ENCODE data around the gene KLF16.
"Not testable (repeated sequence)": the region's sequence is repeated elsewhere in the genome, so short reads cannot be mapped to it uniquely, and the experiment has no call there.

The KLF16 gene

GRCh38 chr19:1883784-1884183, 20.4 kb upstream of the KLF16 start:
- no peak for FAIRE-seq

GRCh38 chr19:1882786-1883692, 19.7 kb upstream of the KLF16 start:
- no peak for FAIRE-seq

GRCh38 chr19:1882089-1882785, 18.9 kb upstream of the KLF16 start:
- FAIRE-seq, result no peak

- FAIRE-seq, result not testable (repeated sequence)
These were observed 18.2 kb upstream of the KLF16 start for GRCh38 chr19:1881393-1882088.

GRCh38 chr19:1880611-1881392, 17.4 kb upstream of the KLF16 start:
- no peak for FAIRE-seq

- FAIRE-seq, result not testable (repeated sequence)
These were observed 16.6 kb upstream of the KLF16 start for GRCh38 chr19:1879982-1880381.

- not testable (repeated sequence) for FAIRE-seq
These were observed 15.2 kb upstream of the KLF16 start for GRCh38 chr19:1878583-1878982.

GRCh38 chr19:1877280-1877660, 13.9 kb upstream of the KLF16 start:
- FAIRE-seq, result not testable (repeated sequence)

GRCh38 chr19:1876496-1877279, 13.3 kb upstream of the KLF16 start:
- not testable (repeated sequence) for FAIRE-seq

- no peak for FAIRE-seq
These were observed 12.5 kb upstream of the KLF16 start for GRCh38 chr19:1875646-1876495.

- FAIRE-seq, result not testable (repeated sequence)
These were observed 11.9 kb upstream of the KLF16 start for GRCh38 chr19:1875265-1875645.

GRCh38 chr19:1874554-1875185, 11.3 kb upstream of the KLF16 start:
- no peak for FAIRE-seq

- FAIRE-seq, result no peak
These were observed 10.4 kb upstream of the KLF16 start for GRCh38 chr19:1873524-1874473.

GRCh38 chr19:1872807-1873523, 9.6 kb upstream of the KLF16 start:
- FAIRE-seq, result no peak

- FAIRE-seq, result no peak
These were observed 8.3 kb upstream of the KLF16 start for GRCh38 chr19:1871630-1872029.

- FAIRE-seq, result no peak
These were observed 7.8 kb upstream of the KLF16 start for GRCh38 chr19:1871140-1871597.

- FAIRE-seq, result no peak
These were observed 5.6 kb upstream of the KLF16 start for GRCh38 chr19:1868971-1869370.

GRCh38 chr19:1867349-1867724, 4.0 kb upstream of the KLF16 start:
- no peak for FAIRE-seq

All from TTC549 (cell line).